Measurements from ENCODE around the gene CLDN6.

DNA sequence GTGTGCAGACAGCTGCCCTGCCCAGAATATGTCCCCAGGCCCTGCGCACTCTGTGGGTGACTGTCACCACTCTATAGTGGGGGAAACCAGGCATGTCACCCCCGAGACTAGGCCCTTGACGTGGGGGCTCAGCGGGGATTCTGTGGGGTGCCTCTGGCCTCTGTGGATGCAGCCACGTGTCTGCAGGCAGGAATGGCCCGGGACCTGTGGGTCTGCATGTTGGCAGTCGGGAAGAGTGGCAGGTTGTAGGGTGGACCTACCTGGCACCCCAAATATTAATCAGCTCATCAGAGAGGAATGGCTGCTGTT lies 48.4 kb upstream of the CLDN6 start:
- TF ChIP-seq POLR2A (IDR thresholded peaks at IDR 0.05) (no peak), CTCF (IDR thresholded peaks at IDR 0.05) (no peak)

Measured in adrenal gland (tissue), 5 donors.